ENCODE data around the gene IL3. TPM values are rescaled to one million over a fixed set of nuclear protein-coding genes. Genes with fewer than 3 reads are reported as not detected.
A peak's percentile ranks its signal among the peaks of the same experiment; 100 is the strongest.

The IL3 gene
- total RNA-seq, 1 donor from 2014 or later = not detected

GRCh38 chr5:132100672-132101261 is 40.3 kb downstream of the IL3 start:
- no peak overlapping the region for H3K27ac Mint-ChIP-seq (ENCODE audit: unreplicated experiment)
- peaks cover 13% of the 10 kb centered on the region for H3K27me3 Mint-ChIP-seq (ENCODE audit: unreplicated experiment)
- DNase-seq (ENCODE audit: low spot score) = no peak
- H3K4me1 Mint-ChIP-seq (ENCODE audit: unreplicated experiment) = no peaks in the 10 kb centered on the region
- H3K9me3 Mint-ChIP-seq (ENCODE audit: unreplicated experiment) = no peaks in the 10 kb centered on the region
- no peak for TF ChIP-seq CTCF (IDR thresholded peaks at IDR 0.05; ENCODE audit: unreplicated experiment)
- H3K36me3 Mint-ChIP-seq (ENCODE audit: low read depth, unreplicated experiment) = no peaks in the 10 kb centered on the region
- H3K4me3 Mint-ChIP-seq (ENCODE audit: unreplicated experiment) = no peak overlapping the region

DNA sequence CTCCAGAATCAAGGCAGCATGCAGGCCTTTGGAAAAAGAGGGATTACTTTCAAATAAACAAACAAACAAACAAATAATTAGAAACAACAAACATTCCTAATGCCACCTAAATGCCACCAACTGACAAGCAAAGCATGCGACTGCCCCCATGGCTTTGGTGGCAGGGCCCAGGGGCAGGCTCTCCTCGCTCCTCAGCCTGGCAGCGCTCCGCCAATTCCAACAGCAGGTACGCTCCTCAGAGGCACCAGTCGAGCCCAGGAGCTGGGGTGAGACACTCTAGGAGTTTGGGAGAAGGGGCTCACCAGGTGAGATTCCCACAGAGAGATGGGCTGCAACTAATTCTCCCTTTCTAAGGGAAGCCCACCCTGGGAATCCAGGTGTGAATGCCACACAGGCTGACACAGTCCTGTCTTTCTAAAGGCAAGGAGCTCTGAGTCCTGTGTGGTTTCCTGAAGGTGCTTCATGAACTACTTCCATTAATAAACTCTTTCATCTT is 41.0 kb downstream of the IL3 start:
- Mint-ChIP-seq H3K4me1 (ENCODE audit: unreplicated experiment) (no peaks in the 10 kb centered on the region), H3K4me3 (ENCODE audit: unreplicated experiment) (no peak overlapping the region), H3K27me3 (ENCODE audit: unreplicated experiment) (peaks cover 11% of the 10 kb centered on the region), H3K9me3 (ENCODE audit: unreplicated experiment) (no peaks in the 10 kb centered on the region), H3K36me3 (ENCODE audit: low read depth, unreplicated experiment) (no peaks in the 10 kb centered on the region), H3K27ac (ENCODE audit: unreplicated experiment) (peak overlapping the region; percentile 17)
- TF ChIP-seq CTCF (IDR thresholded peaks at IDR 0.05; ENCODE audit: unreplicated experiment) = no peak
- DNase-seq (ENCODE audit: low spot score) = no peak

GRCh38 chr5:132102101-132102701 is 41.7 kb downstream of the IL3 start:
- H3K4me1 Mint-ChIP-seq (ENCODE audit: unreplicated experiment) = no peaks in the 10 kb centered on the region

GRCh38 chr5:132102944-132103331 is 42.5 kb downstream of the IL3 start:
- no peak for DNase-seq (ENCODE audit: low spot score)
- Mint-ChIP-seq H3K36me3 (ENCODE audit: low read depth, unreplicated experiment) (no peaks in the 10 kb centered on the region), H3K27me3 (ENCODE audit: unreplicated experiment) (peaks cover 9% of the 10 kb centered on the region), H3K9me3 (ENCODE audit: unreplicated experiment) (no peaks in the 10 kb centered on the region), H3K4me1 (ENCODE audit: unreplicated experiment) (no peaks in the 10 kb centered on the region), H3K27ac (ENCODE audit: unreplicated experiment) (no peak overlapping the region), H3K4me3 (ENCODE audit: unreplicated experiment) (no peak overlapping the region)
- no peak for TF ChIP-seq CTCF (IDR thresholded peaks at IDR 0.05; ENCODE audit: unreplicated experiment)

More at GRCh38 chr5:132102101-132102701, 41.7 kb downstream of the IL3 start:
- Mint-ChIP-seq H3K36me3 (ENCODE audit: low read depth, unreplicated experiment) (no peaks in the 10 kb centered on the region), H3K27ac (ENCODE audit: unreplicated experiment) (no peak overlapping the region), H3K4me3 (ENCODE audit: unreplicated experiment) (no peak overlapping the region), H3K9me3 (ENCODE audit: unreplicated experiment) (no peaks in the 10 kb centered on the region), H3K27me3 (ENCODE audit: unreplicated experiment) (peaks cover 11% of the 10 kb centered on the region)
- no peak for TF ChIP-seq CTCF (IDR thresholded peaks at IDR 0.05; ENCODE audit: unreplicated experiment)
- DNase-seq (ENCODE audit: low spot score) = no peak

GRCh38 chr5:132103332-132103951 is 43.0 kb downstream of the IL3 start:
- no peaks in the 10 kb centered on the region for H3K4me1 Mint-ChIP-seq (ENCODE audit: unreplicated experiment)
- TF ChIP-seq CTCF (IDR thresholded peaks at IDR 0.05; ENCODE audit: unreplicated experiment) = no peak
- H3K4me3 Mint-ChIP-seq (ENCODE audit: unreplicated experiment) = no peak overlapping the region
- no peak for DNase-seq (ENCODE audit: low spot score)
- H3K27me3 Mint-ChIP-seq (ENCODE audit: unreplicated experiment) = peaks cover 9% of the 10 kb centered on the region
- no peak overlapping the region for H3K27ac Mint-ChIP-seq (ENCODE audit: unreplicated experiment)
- no peaks in the 10 kb centered on the region for H3K9me3 Mint-ChIP-seq (ENCODE audit: unreplicated experiment)
- no peaks in the 10 kb centered on the region for H3K36me3 Mint-ChIP-seq (ENCODE audit: low read depth, unreplicated experiment)
